IPS-20b (cell line): Measurements from ENCODE around the gene SPON1.
"Not testable (repeated sequence)": the region's sequence is repeated elsewhere in the genome, so short reads cannot be mapped to it uniquely, and the experiment has no call there.

Experiments
- H3K27ac ChIP-seq: one replicate; pipeline ENCODE4 v1.5.1; 2013; ENCODE audit warnings: low read length
- H3K27me3 ChIP-seq: 2 replicates; pipeline ENCODE4 v1.6.1; 2013; ENCODE audit warnings: mild to moderate bottlenecking, low read length, inconsistent platforms; ENCODE audit not compliant: insufficient read depth
- H3K36me3 ChIP-seq: 2 replicates; pipeline ENCODE4 v1.6.1; 2013; ENCODE audit warnings: low read depth, mild to moderate bottlenecking, inconsistent platforms, low read length, moderate library complexity; ENCODE audit not compliant: insufficient read depth
- H3K4me1 ChIP-seq: 2 replicates; pipeline ENCODE4 v1.6.1; 2013; ENCODE audit warnings: mild to moderate bottlenecking, control low read depth, inconsistent platforms, low read length, moderate library complexity; ENCODE audit not compliant: insufficient read depth
- H3K4me3 ChIP-seq: 2 replicates; pipeline ENCODE4 v1.5.1; 2013; ENCODE audit warnings: mild to moderate bottlenecking, low read length, inconsistent platforms
- H3K9ac ChIP-seq: 2 replicates; pipeline ENCODE4 v1.6.1; 2013; ENCODE audit warnings: low read depth, mild to moderate bottlenecking, inconsistent platforms, low read length, moderate library complexity
- H3K9me3 ChIP-seq: 2 replicates; pipeline ENCODE4 v1.6.1; 2013; ENCODE audit warnings: mild to moderate bottlenecking, low read depth, low read length, inconsistent platforms; ENCODE audit not compliant: insufficient read depth

The SPON1 gene

DNA sequence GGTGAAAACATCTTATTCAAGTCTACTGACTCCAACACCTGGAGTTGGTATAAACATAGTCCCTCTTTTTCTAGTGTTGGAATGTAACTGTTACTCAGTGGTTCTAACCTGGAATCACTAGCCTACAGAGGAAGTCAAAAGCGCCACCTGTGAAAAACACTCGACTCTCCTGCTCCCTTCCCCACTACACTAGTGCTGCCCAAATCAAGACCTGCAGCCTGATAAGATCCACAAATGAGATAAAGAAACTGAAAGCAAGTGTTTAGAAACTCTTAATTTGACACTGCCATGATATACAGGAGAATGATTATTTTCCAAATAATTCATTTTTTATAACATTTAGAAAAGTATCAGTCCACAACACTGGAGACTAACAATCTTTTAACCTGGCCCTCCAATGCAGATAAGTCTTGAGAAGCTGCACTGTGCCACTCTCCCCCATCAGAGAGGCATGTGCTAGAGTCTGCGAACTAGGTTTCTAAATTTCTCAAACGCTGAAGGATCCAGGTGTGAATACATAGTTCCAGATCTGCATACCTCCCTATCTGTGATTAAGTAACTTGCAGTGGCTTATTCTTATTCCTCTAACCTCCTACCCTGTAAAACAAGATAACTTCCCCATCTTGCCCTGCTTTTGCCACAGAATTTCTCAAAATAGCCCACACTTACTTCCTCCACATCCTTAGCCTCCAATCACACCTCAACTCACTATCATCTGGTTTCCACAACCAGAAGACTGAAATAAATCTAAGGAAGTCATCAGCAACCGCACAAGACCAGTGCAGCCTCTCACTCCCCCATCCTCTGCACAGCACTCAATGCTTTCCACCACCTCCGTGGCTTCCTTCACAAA, 308.4 kb downstream of the SPON1 start:
- Histone ChIP-seq H3K36me3 (peaks cover 32% of the 10 kb centered on the region), H3K9ac (no peak overlapping the region), H3K27me3 (no peaks in the 10 kb centered on the region), H3K4me1 (no peaks in the 10 kb centered on the region), H3K4me3 (no peak overlapping the region), H3K9me3 (no peaks in the 10 kb centered on the region), H3K27ac (no peak overlapping the region)

DNA sequence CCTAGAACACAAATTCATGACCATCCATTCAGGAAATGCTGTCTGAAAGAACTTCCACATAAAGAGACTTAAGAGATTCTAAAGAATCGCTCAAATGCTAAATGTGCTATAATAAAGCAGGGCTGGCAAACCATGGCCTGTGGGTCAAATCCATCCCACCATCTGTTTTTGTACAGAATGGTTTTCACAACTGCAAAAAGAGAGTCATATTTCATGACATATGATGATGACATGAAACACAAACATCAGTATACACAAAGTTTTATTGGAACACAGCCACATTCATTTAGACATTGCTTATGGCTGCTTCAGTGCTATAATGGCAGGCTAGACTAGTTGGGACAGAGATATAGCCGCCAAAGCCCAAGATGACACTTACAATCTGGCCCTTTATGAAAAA, 311.4 kb downstream of the SPON1 start:
- Histone ChIP-seq H3K27ac (no peak overlapping the region), H3K36me3 (peaks cover 48% of the 10 kb centered on the region), H3K4me1 (no peaks in the 10 kb centered on the region), H3K9ac (no peak overlapping the region), H3K9me3 (peaks cover 6% of the 10 kb centered on the region; the same call in 1 of the 2 replicates), H3K4me3 (no peak overlapping the region), H3K27me3 (no peaks in the 10 kb centered on the region)

DNA sequence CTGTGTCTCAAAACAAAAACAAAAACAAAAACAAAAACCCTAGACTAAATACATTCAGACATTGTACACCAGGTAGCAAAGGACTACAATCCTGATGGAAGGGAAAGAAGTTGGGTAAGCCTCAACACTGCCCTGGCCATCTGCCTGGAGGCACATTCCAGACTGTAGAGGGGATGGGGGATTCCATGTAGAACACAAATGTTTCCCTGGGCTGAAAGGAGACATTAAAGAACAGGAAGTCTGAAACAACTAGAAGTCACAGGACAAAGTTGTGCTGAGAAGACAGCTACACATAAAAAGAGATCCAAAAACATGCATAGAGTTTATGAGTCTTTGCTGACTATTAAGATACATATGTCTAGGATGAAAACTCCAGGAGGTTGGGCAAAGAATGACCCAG, 312.6 kb downstream of the SPON1 start:
- H3K9me3 ChIP-seq: peaks cover 6% of the 10 kb centered on the region; the same call in 1 of the 2 replicates
- H3K4me1 ChIP-seq: no peaks in the 10 kb centered on the region
- no peak overlapping the region for H3K4me3 ChIP-seq
- H3K27me3 ChIP-seq: no peaks in the 10 kb centered on the region
- H3K27ac ChIP-seq: no peak overlapping the region
- no peak overlapping the region for H3K9ac ChIP-seq
- peaks cover 55% of the 10 kb centered on the region for H3K36me3 ChIP-seq

DNA sequence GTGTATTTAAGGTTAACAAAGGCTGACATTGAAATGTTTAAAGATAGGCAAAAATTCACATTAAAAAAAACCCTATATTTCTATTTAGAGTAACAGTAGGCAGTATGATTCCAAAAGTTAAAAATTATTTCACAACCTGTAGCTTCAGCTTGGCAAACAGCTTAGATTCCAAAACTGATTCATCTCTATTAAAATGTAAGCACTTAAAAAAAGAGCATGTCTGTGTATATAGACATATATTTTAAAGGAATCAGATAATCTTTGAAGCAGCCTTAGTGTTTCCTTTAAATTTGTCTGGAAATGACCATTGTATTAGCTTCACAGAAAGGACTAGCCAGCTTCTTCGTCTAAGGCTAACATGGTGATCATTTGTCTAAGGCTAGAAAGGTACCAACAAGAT, 316.3 kb downstream of the SPON1 start:
- H3K36me3 ChIP-seq: peaks cover 74% of the 10 kb centered on the region
- not testable (repeated sequence) for H3K9me3 ChIP-seq, H3K9ac ChIP-seq, H3K27ac ChIP-seq, H3K4me1 ChIP-seq, H3K27me3 ChIP-seq, H3K4me3 ChIP-seq

DNA sequence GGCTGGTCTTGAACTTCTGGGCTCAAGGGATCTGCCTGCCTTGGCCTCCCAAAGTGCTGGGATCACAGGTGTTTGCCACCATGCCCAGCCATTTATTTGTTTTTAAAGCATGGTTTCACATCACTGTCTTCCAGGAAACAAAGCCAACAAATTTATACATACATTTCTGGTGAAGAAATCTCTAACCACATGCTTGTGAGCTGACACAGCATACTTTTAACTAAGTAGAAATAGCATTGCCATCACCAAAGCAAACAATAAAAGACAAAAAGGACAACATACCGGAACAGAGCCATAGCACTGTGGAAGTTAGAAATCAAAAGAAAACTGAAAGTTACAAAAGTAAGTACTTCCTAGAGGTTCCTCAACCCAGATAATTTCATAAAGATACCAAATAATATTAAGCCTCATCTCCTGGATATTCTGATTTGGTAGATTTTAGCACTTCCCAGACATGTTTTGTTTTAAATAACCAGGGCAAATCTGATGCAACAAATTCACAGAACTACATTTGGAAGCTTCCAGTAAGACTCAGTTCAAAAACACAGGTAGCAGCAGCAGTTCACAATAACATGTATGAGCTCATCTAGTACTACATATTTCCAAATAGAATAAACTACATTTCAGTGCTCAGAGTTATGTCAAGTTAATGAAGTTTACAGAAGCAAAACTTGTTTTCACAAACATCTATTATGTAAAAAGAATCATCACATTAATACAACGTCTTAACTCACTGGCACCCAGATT, 325.8 kb downstream of the SPON1 start:
- no peak overlapping the region for H3K27ac ChIP-seq
- peaks cover 87% of the 10 kb centered on the region for H3K36me3 ChIP-seq
- H3K9me3 ChIP-seq: no peaks in the 10 kb centered on the region
- H3K9ac ChIP-seq: no peak overlapping the region
- 0 out of 2 replicates have a peak, but pooled peaks cover 3% of the 10 kb centered on the region for H3K4me1 ChIP-seq
- H3K27me3 ChIP-seq: no peaks in the 10 kb centered on the region
- H3K4me3 ChIP-seq: no peak overlapping the region

DNA sequence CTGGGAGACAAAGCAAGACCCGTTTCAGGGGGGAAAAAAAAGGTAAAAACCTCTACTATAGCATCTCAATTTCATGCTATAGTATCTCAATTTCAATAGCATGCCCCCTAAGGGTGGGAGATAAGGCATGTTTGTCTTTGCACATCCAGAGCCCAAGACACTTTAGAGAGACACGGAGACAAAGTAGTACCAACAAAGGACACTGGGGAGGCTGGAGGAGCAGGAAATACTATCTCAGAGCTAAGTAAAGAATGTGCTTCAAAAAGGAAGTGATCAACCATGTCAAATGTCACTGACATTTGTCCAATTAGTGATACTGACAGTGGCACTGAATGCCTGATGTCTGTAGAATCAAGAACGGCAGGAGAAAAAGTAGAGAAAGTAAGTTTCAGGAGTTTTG, 327.9 kb downstream of the SPON1 start:
- H3K27me3 ChIP-seq: no peaks in the 10 kb centered on the region
- no peak overlapping the region for H3K27ac ChIP-seq
- peaks cover 88% of the 10 kb centered on the region for H3K36me3 ChIP-seq
- H3K9ac ChIP-seq: no peak overlapping the region
- no peak overlapping the region for H3K4me3 ChIP-seq
- no peaks in the 10 kb centered on the region for H3K9me3 ChIP-seq
- 0 out of 2 replicates have a peak, but pooled peaks cover 3% of the 10 kb centered on the region for H3K4me1 ChIP-seq

DNA sequence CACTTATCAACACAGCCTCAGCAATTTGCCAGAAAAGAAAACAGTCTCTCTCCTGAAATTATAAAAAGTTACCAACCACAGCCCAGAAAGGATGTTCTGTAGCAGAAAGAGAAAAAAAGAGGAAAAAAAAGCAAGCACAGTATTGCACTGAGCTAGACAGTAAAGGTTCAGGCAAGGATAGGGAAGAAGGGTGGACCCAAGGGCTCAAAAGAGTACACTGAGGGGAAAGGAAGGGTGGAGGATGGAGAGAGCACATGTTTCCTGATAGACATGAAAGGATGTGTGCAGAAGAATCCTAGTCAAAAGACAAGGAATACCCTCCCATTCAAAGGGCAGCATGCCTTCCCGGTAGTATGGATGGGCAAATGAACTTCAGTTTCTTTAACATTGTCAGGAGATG, 337.4 kb downstream of the SPON1 start:
- Histone ChIP-seq H3K4me3 (no peak overlapping the region), H3K27me3 (no peaks in the 10 kb centered on the region), H3K36me3 (peaks cover 3% of the 10 kb centered on the region), H3K9me3 (no peaks in the 10 kb centered on the region), H3K4me1 (peaks cover 39% of the 10 kb centered on the region), H3K27ac (no peak overlapping the region), H3K9ac (no peak overlapping the region)

DNA sequence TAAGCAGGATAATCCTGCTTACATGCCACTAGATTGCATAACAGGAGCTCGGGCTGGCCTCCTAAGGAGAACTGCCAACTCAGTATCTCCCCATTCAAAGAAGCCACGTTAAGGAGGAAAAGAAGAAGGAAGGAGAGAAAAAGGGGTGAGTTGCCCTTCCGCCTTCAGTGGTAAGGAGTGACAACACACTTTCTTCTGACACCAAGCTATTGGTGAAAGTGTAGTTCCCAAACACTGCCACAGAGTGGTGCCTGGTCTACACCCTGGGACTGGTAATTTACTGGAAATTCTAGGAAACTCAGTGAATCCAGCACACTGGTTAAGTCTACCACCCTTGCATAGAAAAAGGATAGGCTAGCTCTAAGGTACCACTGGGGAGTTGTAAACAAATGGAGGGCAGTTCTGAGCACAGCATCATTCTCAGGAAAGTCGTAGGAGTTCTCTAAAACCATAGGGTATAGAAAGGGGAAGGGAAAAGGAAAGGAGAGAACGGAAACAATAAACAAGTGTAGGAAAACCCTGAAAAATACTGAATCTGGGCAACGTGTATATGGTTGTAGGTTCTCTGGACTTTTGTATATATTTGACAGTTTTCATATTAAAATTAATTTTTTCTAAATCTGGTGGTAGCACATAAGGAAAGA, 338.3 kb downstream of the SPON1 start:
- Histone ChIP-seq H3K4me1 (peaks cover 43% of the 10 kb centered on the region), H3K9me3 (no peaks in the 10 kb centered on the region), H3K27me3 (no peaks in the 10 kb centered on the region), H3K36me3 (no peaks in the 10 kb centered on the region), H3K9ac (no peak overlapping the region), H3K4me3 (no peak overlapping the region), H3K27ac (no peak overlapping the region)

DNA sequence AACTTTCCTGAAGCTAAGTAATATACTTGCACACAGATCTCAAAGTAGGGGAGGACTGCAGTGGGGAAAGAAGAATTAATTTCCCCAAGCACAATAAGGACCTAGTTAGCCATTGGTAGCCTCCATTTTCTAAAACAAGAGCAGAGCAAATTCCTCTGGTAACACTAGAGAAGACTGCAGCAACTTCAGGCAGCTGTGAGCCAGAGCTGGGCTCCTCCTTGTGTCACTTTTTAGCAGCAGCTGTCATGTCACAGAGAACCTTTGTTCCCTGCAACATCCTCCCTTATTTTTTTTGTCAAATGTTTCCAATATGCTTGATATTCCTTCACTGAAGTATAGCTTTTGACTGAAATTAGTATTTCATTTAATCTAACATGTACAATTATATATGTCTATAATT, 342.1 kb downstream of the SPON1 start:
- Histone ChIP-seq H3K4me3 (no peak overlapping the region), H3K27me3 (no peaks in the 10 kb centered on the region), H3K9ac (no peak overlapping the region), H3K4me1 (peaks cover 29% of the 10 kb centered on the region), H3K36me3 (no peaks in the 10 kb centered on the region), H3K27ac (no peak overlapping the region), H3K9me3 (no peaks in the 10 kb centered on the region)

DNA sequence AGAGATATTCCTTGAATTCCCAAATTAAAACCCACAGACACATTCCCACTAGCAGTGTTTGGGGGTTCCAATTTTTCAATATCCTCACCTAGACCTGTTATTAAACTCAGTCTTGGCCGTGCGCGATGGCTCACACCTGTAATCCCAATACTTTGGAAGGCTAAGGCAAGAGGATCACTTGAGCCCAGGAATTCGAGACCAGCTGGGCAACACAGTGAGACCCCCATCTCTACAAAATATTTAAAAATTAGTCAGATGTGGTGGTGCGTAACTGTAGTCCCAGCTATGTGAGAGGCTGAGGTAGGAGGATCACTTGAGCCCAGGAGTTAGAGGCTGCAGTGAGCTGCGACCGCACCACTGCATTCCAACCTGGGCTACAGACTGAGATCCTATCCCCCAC, 343.1 kb downstream of the SPON1 start:
- no peak overlapping the region for H3K9ac ChIP-seq
- no peak overlapping the region for H3K4me3 ChIP-seq
- no peaks in the 10 kb centered on the region for H3K9me3 ChIP-seq
- H3K4me1 ChIP-seq: peaks cover 26% of the 10 kb centered on the region
- H3K27me3 ChIP-seq: no peaks in the 10 kb centered on the region
- no peaks in the 10 kb centered on the region for H3K36me3 ChIP-seq
- H3K27ac ChIP-seq: no peak overlapping the region

DNA sequence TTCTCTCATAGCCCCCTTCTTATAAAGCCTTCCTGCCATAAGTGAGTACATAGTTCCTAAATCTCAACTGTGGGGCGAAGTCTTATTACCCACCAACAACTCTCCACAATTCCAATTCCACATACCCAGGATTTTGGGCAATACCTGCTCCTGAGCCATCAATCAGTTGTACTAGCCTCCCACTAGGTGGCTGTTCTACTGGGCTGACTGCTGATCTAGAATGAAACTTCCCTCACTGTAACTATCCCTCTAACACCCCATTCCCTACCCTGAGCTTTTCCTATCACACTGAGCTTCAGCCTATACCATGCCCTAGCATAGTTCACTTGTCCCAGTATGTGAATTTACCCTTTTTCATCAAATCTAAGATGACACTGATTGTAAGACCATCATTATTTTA, 344.0 kb downstream of the SPON1 start:
- Histone ChIP-seq H3K9me3 (no peaks in the 10 kb centered on the region), H3K27ac (no peak overlapping the region), H3K4me3 (no peak overlapping the region), H3K27me3 (no peaks in the 10 kb centered on the region), H3K4me1 (peaks cover 28% of the 10 kb centered on the region), H3K36me3 (no peaks in the 10 kb centered on the region), H3K9ac (no peak overlapping the region)
